ENCODE data around the gene ZNF219. TPM values are rescaled to one million over a fixed set of nuclear protein-coding genes. Genes with fewer than 3 reads are reported as not detected.
A peak's percentile ranks its signal among the peaks of the same experiment; 100 is the strongest.

Gene ZNF219
- total RNA-seq, 1 donor from 2014 or later = 1.6 TPM

GRCh38 chr14:21096978-21097635, 1.3 kb downstream of the ZNF219 start:
- Mint-ChIP-seq H3K4me3 (peak overlapping the region; percentile 71), H3K27me3 (peaks cover 12% of the 10 kb centered on the region), H3K36me3 (ENCODE audit: low read depth) (no peaks in the 10 kb centered on the region), H3K27ac (no peak overlapping the region), H3K4me1 (peaks cover 18% of the 10 kb centered on the region), H3K9me3 (no peaks in the 10 kb centered on the region)
- POLR2A ChIA-PET = interaction anchor here (0.7 to 1.6 kb wide), 3 partner anchors 26 to 28 kb away, joined by 3 to 5 read pairs (median 3); partner anchors contain the start of gene ARHGEF40
- ATAC-seq (ENCODE audit: low read depth) (no peak), DNase-seq (no peak)
- intact Hi-C loops (cut with micrococcal nuclease) = no loop called here
- TF ChIP-seq CTCF (IDR thresholded peaks at IDR 0.05) = no peak
- CTCF ChIA-PET = interaction anchor here (1.8 to 7.4 kb wide), 4 partner anchors 9 to 83 kb away, joined by 4 to 142 read pairs (median 18); partner anchors contain the start of gene ARHGEF40

GRCh38 chr14:21096438-21096837, 2.0 kb downstream of the ZNF219 start:
- DNase-seq (no peak), ATAC-seq (ENCODE audit: low read depth) (no peak)
- Mint-ChIP-seq H3K4me1 (peaks cover 20% of the 10 kb centered on the region), H3K27ac (no peak overlapping the region), H3K27me3 (peaks cover 10% of the 10 kb centered on the region), H3K36me3 (ENCODE audit: low read depth) (no peaks in the 10 kb centered on the region), H3K4me3 (peak overlapping the region; percentile 20), H3K9me3 (no peaks in the 10 kb centered on the region)
- TF ChIP-seq CTCF (IDR thresholded peaks at IDR 0.05) = no peak
- intact Hi-C loops (cut with micrococcal nuclease) = no loop called here
- CTCF ChIA-PET = interaction anchor here (1.0 to 7.4 kb wide), 6 partner anchors 8 to 82 kb away, joined by 4 to 142 read pairs (median 8); partner anchors contain the start of gene ARHGEF40
- POLR2A ChIA-PET = interaction anchor here (1.6 to 1.7 kb wide), 2 partner anchors 26 to 29 kb away, joined by 3 to 5 read pairs; partner anchors contain the start of gene ARHGEF40

GRCh38 chr14:21095430-21096205, 2.8 kb downstream of the ZNF219 start:
- POLR2A ChIA-PET = interaction anchor here (1.1 to 1.7 kb wide), 2 partner anchors 29 to 88 kb away, joined by 3 read pairs; no protein-coding TSS in a partner anchor
- peaks cover 20% of the 10 kb centered on the region for H3K4me1 Mint-ChIP-seq
- intact Hi-C loops (cut with micrococcal nuclease) = no loop called here
- CTCF ChIA-PET = interaction anchor here (0.7 to 7.4 kb wide), 6 partner anchors 8 to 124 kb away, joined by 3 to 142 read pairs (median 6); no protein-coding TSS in a partner anchor
- no peak for TF ChIP-seq CTCF (IDR thresholded peaks at IDR 0.05)
- DNase-seq (no peak), ATAC-seq (ENCODE audit: low read depth) (no peak)
- peak overlapping the region; percentile 16 for H3K4me3 Mint-ChIP-seq
- H3K36me3 Mint-ChIP-seq (ENCODE audit: low read depth) = no peaks in the 10 kb centered on the region
- H3K9me3 Mint-ChIP-seq = no peaks in the 10 kb centered on the region
- H3K27ac Mint-ChIP-seq = no peak overlapping the region
- peaks cover 8% of the 10 kb centered on the region for H3K27me3 Mint-ChIP-seq

- intact Hi-C loops (cut with micrococcal nuclease) = loop anchor here (2.0 kb wide), 1 partner anchor 463 kb away; no protein-coding TSS in a partner anchor
- no peak for TF ChIP-seq CTCF (IDR thresholded peaks at IDR 0.05)
- DNase-seq (no peak), ATAC-seq (ENCODE audit: low read depth) (no peak)
- Mint-ChIP-seq H3K9me3 (no peaks in the 10 kb centered on the region), H3K4me1 (peaks cover 16% of the 10 kb centered on the region), H3K4me3 (no peak overlapping the region), H3K36me3 (ENCODE audit: low read depth) (no peaks in the 10 kb centered on the region), H3K27me3 (peaks cover 1% of the 10 kb centered on the region), H3K27ac (no peak overlapping the region)
- ChIA-PET CTCF (interaction anchor here (0.9 to 7.4 kb wide), 9 partner anchors 10 to 236 kb away, joined by 3 to 142 read pairs (median 30); partner anchors contain the start of gene ARHGEF40), POLR2A (interaction anchor here (0.6 to 1.9 kb wide), 2 partner anchors 79 to 174 kb away, joined by 3 to 5 read pairs; no protein-coding TSS in a partner anchor)
Observed at GRCh38 chr14:21093769-21094681, 4.4 kb downstream of the ZNF219 start.
